DND-41 (cell line): ENCODE data around the gene SIGLEC7.
"Not testable (repeated sequence)": the region's sequence is repeated elsewhere in the genome, so short reads cannot be mapped to it uniquely, and the experiment has no call there.

ENCODE experiments used
- ATAC-seq: fragments of 200-7000 bp; cut with Tn5 transposase; 3 replicates; pipeline ENCODE4 v1.9.1; 2021; ENCODE audit warnings: low read depth; ENCODE audit not compliant: insufficient read depth
- DNase-seq: peaks from one replicate; pipeline ENCODE4 v3.0.0-alpha.2; 2020
- H2AFZ ChIP-seq: 2 replicates; pipeline ENCODE4 v1.6.0; 2012; ENCODE audit warnings: low read depth, low read length
- H3K27ac ChIP-seq: 2 replicates; pipeline ENCODE4 v1.5.1; 2012; ENCODE audit warnings: low read length, inconsistent platforms
- H3K27me3 ChIP-seq: fragments of 200-600 bp; sonication (generic); 2 replicates; pipeline ENCODE4 v1.6.0; 2012; ENCODE audit warnings: low read length, mild to moderate bottlenecking, inconsistent platforms; ENCODE audit not compliant: insufficient read depth, poor library complexity
- H3K36me3 ChIP-seq: 2 replicates; pipeline ENCODE4 v1.5.1; 2012; ENCODE audit warnings: low read length, inconsistent platforms; ENCODE audit not compliant: insufficient read depth
- H3K4me1 ChIP-seq: 2 replicates; pipeline ENCODE4 v1.5.1; 2012; ENCODE audit warnings: mild to moderate bottlenecking, low read length; ENCODE audit not compliant: insufficient read depth
- H3K4me2 ChIP-seq: 2 replicates; pipeline ENCODE4 v1.6.0; 2012; ENCODE audit warnings: mild to moderate bottlenecking, moderate library complexity, low read length, inconsistent platforms; ENCODE audit not compliant: insufficient read depth
- H3K4me3 ChIP-seq, 2 experiments: fragments of 200-600 bp in 1 of 2; shearing (Covaris generic) in 1 of 2; 2 replicates each; pipeline ENCODE4 v1.5.1; 2012 to 2016; ENCODE audit warnings: inconsistent platforms in 2 of 2, low read length in 2 of 2, mild to moderate bottlenecking in 2 of 2, low read depth in 1 of 2, moderate library complexity in 1 of 2
- H3K79me2 ChIP-seq: 2 replicates; pipeline ENCODE4 v1.6.0; 2012; ENCODE audit warnings: low read length, inconsistent platforms; ENCODE audit not compliant: insufficient read depth
- H3K9ac ChIP-seq: 2 replicates; pipeline ENCODE4 v1.6.0; 2012; ENCODE audit warnings: low read depth, mild to moderate bottlenecking, inconsistent platforms, low read length, moderate library complexity
- H3K9me3 ChIP-seq: 2 replicates; pipeline ENCODE4 v1.5.1; 2012; ENCODE audit warnings: low read length, moderate library complexity, mild to moderate bottlenecking, inconsistent platforms; ENCODE audit not compliant: insufficient read depth, severe bottlenecking
- H4K20me1 ChIP-seq: 2 replicates; pipeline ENCODE4 v1.6.0; 2012; ENCODE audit warnings: low read length; ENCODE audit not compliant: insufficient read depth
- CTCF ChIP-seq: IDR thresholded peaks from 2 replicates; pipeline ENCODE4 v1.5.1; 2012; ENCODE audit warnings: borderline replicate concordance, low read length, moderate library complexity, mild to moderate bottlenecking; ENCODE audit not compliant: poor library complexity, severe bottlenecking; ENCODE audit errors: extremely low read depth
- EZH2 ChIP-seq: IDR thresholded peaks from 3 replicates; pipeline ENCODE4 v1.6.1; 2012; ENCODE audit warnings: borderline replicate concordance, low read depth, mild to moderate bottlenecking, moderate library complexity, low read length, inconsistent platforms; ENCODE audit not compliant: severe bottlenecking

The SIGLEC7 gene

GRCh38 chr19:51169283-51169918 is 27.3 kb downstream of the SIGLEC7 start:
- peak; percentile 29 for DNase-seq
- peak; percentile 59 for TF ChIP-seq CTCF
- H3K27me3 ChIP-seq, H3K27ac ChIP-seq, H3K79me2 ChIP-seq, H3K4me3 ChIP-seq, H2AFZ ChIP-seq, H4K20me1 ChIP-seq, ATAC-seq, H3K4me1 ChIP-seq, H3K36me3 ChIP-seq, H3K9me3 ChIP-seq, H3K9ac ChIP-seq, H3K4me2 ChIP-seq: not testable (repeated sequence)

GRCh38 chr19:51172223-51172622 is 30.1 kb downstream of the SIGLEC7 start:
- Histone ChIP-seq H3K27ac (no peak overlapping the region), H3K4me2 (no peak overlapping the region), H3K36me3 (no peaks in the 10 kb centered on the region), H3K9me3 (no peaks in the 10 kb centered on the region), H3K4me3 (no peak overlapping the region), H4K20me1 (no peaks in the 10 kb centered on the region), H3K9ac (no peak overlapping the region), H2AFZ (no peak overlapping the region), H3K4me1 (no peaks in the 10 kb centered on the region), H3K27me3 (peaks cover 2% of the 10 kb centered on the region), H3K79me2 (no peaks in the 10 kb centered on the region)
- DNase-seq (no peak), ATAC-seq (no peak)
- no peak for TF ChIP-seq CTCF
- TF ChIP-seq EZH2 = no peak

GRCh38 chr19:51173681-51174080 is 31.6 kb downstream of the SIGLEC7 start:
- peaks cover 11% of the 10 kb centered on the region for H3K27me3 ChIP-seq
- no peak overlapping the region for H3K4me3 ChIP-seq
- H4K20me1 ChIP-seq = no peaks in the 10 kb centered on the region
- no peak overlapping the region for H3K9ac ChIP-seq
- ATAC-seq = no peak
- no peaks in the 10 kb centered on the region for H3K9me3 ChIP-seq
- no peak overlapping the region for H2AFZ ChIP-seq
- no peaks in the 10 kb centered on the region for H3K36me3 ChIP-seq
- DNase-seq = no peak
- no peaks in the 10 kb centered on the region for H3K79me2 ChIP-seq
- H3K27ac ChIP-seq = no peak overlapping the region
- TF ChIP-seq CTCF (no peak), EZH2 (no peak)
- H3K4me1 ChIP-seq = no peaks in the 10 kb centered on the region
- no peak overlapping the region for H3K4me2 ChIP-seq

- H4K20me1 ChIP-seq = no peaks in the 10 kb centered on the region
- no peaks in the 10 kb centered on the region for H3K4me1 ChIP-seq
- no peak overlapping the region for H2AFZ ChIP-seq
- H3K79me2 ChIP-seq = no peaks in the 10 kb centered on the region
- no peak overlapping the region for H3K4me2 ChIP-seq
- H3K36me3 ChIP-seq = no peaks in the 10 kb centered on the region
- H3K9ac ChIP-seq = no peak overlapping the region
- peaks cover 14% of the 10 kb centered on the region for H3K27me3 ChIP-seq
- DNase-seq (no peak), ATAC-seq (no peak)
- H3K27ac ChIP-seq = no peak overlapping the region
- H3K9me3 ChIP-seq = no peaks in the 10 kb centered on the region
- H3K4me3 ChIP-seq = no peak overlapping the region
- TF ChIP-seq EZH2 = no peak
- no peak for TF ChIP-seq CTCF
Measured at GRCh38 chr19:51179256-51179655, 37.2 kb downstream of the SIGLEC7 start.
